Epithelial cell of esophagus (primary cell): ENCODE measurements around the gene NEDD4L.

Experiments used
- DNase-seq: peaks from one replicate; pipeline ENCODE4 v3.0.0; 2010; ENCODE audit warnings: low read depth
- H3K4me3 ChIP-seq: 2 replicates; pipeline ENCODE4 v1.5.1; 2011; ENCODE audit warnings: mild to moderate bottlenecking, low read length, control low read depth
- CTCF ChIP-seq: IDR thresholded peaks from 2 replicates; pipeline ENCODE4 v1.5.1; 2011; ENCODE audit warnings: low read depth, mild to moderate bottlenecking, low read length, control low read depth, inconsistent platforms; ENCODE audit not compliant: insufficient read depth; ENCODE audit errors: missing control alignments

NEDD4L gene

GRCh38 chr18:58183226-58183625 lies 139.2 kb downstream of the NEDD4L start:
- H3K4me3 ChIP-seq = no peak overlapping the region
- TF ChIP-seq CTCF = no peak
- DNase-seq = no peak

GRCh38 chr18:58186258-58186948 lies 142.4 kb downstream of the NEDD4L start:
- TF ChIP-seq CTCF = no peak
- DNase-seq = peak; percentile 98
- no peak overlapping the region for H3K4me3 ChIP-seq

GRCh38 chr18:58187674-58188073 lies 143.6 kb downstream of the NEDD4L start:
- DNase-seq = no peak

GRCh38 chr18:58188996-58189395 lies 145.0 kb downstream of the NEDD4L start:
- no peak for TF ChIP-seq CTCF
- no peak for DNase-seq

More at GRCh38 chr18:58187674-58188073, 143.6 kb downstream of the NEDD4L start:
- H3K4me3 ChIP-seq = no peak overlapping the region
- no peak for TF ChIP-seq CTCF

GRCh38 chr18:58190842-58191530 lies 147.0 kb downstream of the NEDD4L start:
- DNase-seq = no peak
- no peak overlapping the region for H3K4me3 ChIP-seq
- TF ChIP-seq CTCF = no peak

More at GRCh38 chr18:58188996-58189395, 145.0 kb downstream of the NEDD4L start:
- no peak overlapping the region for H3K4me3 ChIP-seq

GRCh38 chr18:58191626-58192025 lies 147.6 kb downstream of the NEDD4L start:
- TF ChIP-seq CTCF = no peak
- no peak for DNase-seq
- no peak overlapping the region for H3K4me3 ChIP-seq
